ENCODE results near the gene TUB. TPM values are rescaled to one million over a fixed set of nuclear protein-coding genes. Genes with fewer than 3 reads are reported as not detected.

The TUB gene
- total RNA-seq, 1 donor from 2014 or later = 3.3 TPM

DNA sequence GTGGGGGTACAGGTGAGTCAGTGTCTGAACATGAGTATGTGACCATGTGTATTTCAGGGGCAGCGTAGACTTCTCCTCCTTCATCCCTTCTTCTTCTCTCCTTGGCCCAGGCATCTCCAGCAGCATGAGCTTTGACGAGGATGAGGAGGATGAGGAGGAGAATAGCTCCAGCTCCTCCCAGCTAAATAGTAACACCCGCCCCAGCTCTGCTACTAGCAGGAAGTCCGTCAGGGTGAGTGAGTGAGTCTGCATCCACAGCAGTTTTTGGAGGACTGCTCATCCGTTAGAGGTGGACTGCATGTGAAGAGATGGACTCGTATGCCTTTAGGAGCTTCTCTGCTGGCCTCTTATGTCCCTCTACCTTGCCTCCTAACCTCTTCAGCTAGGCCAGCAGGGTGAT lies 15.6 kb downstream of the TUB start:
- TF ChIP-seq, protein P1, sequence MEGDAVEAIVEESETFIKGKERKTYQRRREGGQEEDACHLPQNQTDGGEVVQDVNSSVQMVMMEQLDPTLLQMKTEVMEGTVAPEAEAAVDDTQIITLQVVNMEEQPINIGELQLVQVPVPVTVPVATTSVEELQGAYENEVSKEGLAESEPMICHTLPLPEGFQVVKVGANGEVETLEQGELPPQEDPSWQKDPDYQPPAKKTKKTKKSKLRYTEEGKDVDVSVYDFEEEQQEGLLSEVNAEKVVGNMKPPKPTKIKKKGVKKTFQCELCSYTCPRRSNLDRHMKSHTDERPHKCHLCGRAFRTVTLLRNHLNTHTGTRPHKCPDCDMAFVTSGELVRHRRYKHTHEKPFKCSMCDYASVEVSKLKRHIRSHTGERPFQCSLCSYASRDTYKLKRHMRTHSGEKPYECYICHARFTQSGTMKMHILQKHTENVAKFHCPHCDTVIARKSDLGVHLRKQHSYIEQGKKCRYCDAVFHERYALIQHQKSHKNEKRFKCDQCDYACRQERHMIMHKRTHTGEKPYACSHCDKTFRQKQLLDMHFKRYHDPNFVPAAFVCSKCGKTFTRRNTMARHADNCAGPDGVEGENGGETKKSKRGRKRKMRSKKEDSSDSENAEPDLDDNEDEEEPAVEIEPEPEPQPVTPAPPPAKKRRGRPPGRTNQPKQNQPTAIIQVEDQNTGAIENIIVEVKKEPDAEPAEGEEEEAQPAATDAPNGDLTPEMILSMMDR (IDR thresholded peaks at IDR 0.05; ENCODE audit: insufficient read depth, low read length, poor library complexity, severe bottlenecking) = no peak
- Histone ChIP-seq H3K36me3 (ENCODE audit: control insufficient read depth, insufficient read depth, low read length) (no peaks in the 10 kb centered on the region), H3K27me3 (ENCODE audit: control insufficient read depth, insufficient read depth, low read length) (no peaks in the 10 kb centered on the region), H3K4me3 (ENCODE audit: low read depth, low read length) (no peak overlapping the region)
- DNase-seq (ENCODE audit: low read depth) = no peak

DNA sequence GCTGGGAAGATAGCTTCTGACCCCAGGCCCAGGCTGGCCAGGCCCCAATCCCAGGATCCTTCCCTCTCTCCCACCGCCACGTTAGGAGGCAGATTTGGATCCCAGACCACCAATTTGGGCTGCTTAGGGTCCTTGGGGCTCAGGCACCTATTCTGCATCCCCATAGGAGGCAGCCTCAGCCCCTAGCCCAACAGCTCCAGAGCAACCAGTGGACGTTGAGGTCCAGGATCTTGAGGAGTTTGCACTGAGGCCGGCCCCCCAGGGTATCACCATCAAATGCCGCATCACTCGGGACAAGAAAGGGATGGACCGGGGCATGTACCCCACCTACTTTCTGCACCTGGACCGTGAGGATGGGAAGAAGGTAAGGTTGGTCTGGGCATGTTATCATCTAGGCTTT lies 16.1 kb downstream of the TUB start:
- TF ChIP-seq, protein P1 (IDR thresholded peaks at IDR 0.05; ENCODE audit: insufficient read depth, low read length, poor library complexity, severe bottlenecking) = no peak
- no peak overlapping the region for H3K4me3 ChIP-seq (ENCODE audit: low read depth, low read length)
- DNase-seq (ENCODE audit: low read depth) = no peak
- H3K27me3 ChIP-seq (ENCODE audit: control insufficient read depth, insufficient read depth, low read length) = no peaks in the 10 kb centered on the region
- no peaks in the 10 kb centered on the region for H3K36me3 ChIP-seq (ENCODE audit: control insufficient read depth, insufficient read depth, low read length)

DNA sequence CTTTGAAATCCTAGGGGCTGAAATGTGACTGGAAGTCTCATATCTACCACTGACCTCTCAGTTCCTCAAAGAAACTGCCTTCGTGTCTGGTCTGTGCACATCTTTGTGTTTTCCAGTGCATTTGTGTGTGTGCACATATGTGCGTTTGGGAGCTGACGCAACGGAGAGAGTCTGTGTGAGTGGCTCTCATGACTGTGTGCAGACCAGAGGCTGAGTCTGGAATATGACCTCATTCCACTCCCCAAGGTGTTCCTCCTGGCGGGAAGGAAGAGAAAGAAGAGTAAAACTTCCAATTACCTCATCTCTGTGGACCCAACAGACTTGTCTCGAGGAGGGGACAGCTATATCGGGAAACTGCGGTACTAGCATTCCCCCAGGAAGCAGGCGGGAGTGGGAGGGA lies 16.5 kb downstream of the TUB start:
- Histone ChIP-seq H3K27me3 (ENCODE audit: control insufficient read depth, insufficient read depth, low read length) (no peaks in the 10 kb centered on the region), H3K36me3 (ENCODE audit: control insufficient read depth, insufficient read depth, low read length) (no peaks in the 10 kb centered on the region), H3K4me3 (ENCODE audit: low read depth, low read length) (no peak overlapping the region)
- TF ChIP-seq, protein P1 (IDR thresholded peaks at IDR 0.05; ENCODE audit: insufficient read depth, low read length, poor library complexity, severe bottlenecking) = no peak
- DNase-seq (ENCODE audit: low read depth) = no peak

DNA sequence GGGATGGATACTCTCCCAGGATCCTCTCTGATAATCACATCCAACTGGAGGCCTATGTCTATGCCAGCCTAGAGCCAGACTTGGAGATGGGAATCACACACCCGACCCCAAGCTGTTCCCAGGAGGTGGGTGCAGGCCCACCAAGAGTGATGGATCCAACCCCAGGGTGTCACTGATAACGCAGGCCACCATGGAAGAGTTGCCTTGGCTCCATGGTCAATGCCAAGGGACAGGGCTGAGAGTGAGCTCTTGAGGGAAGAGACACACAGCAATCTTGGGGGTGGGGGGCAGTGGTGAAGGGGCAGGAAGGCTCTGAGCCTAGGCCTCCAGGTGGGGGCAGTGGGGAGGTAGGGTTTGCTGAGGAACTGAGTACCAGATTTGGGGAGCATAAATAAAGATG lies 16.9 kb downstream of the TUB start:
- TF ChIP-seq, protein P1 (IDR thresholded peaks at IDR 0.05; ENCODE audit: insufficient read depth, low read length, poor library complexity, severe bottlenecking) = no peak
- no peak for DNase-seq (ENCODE audit: low read depth)
- no peaks in the 10 kb centered on the region for H3K27me3 ChIP-seq (ENCODE audit: control insufficient read depth, insufficient read depth, low read length)
- no peaks in the 10 kb centered on the region for H3K36me3 ChIP-seq (ENCODE audit: control insufficient read depth, insufficient read depth, low read length)
- H3K4me3 ChIP-seq (ENCODE audit: low read depth, low read length) = no peak overlapping the region

DNA sequence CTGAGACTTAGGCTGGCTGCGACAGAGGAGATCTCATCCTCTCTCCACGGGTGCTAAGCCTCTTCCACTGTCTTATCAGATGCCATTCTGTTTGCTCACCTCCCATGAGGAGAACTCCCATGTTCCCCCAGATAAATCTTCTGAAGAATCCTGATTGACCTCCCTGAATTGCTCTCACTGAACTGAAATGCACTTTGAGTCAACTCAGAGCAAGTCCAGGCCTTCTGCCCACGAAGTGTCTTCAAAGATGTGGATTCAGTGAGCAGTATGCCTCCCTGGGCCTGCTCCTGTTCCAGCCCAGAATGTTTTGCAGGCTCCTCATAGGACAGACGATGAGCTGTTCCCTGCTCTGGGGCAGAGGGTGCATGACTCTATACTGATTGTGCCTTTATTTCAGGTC lies 17.4 kb downstream of the TUB start:
- no peak overlapping the region for H3K4me3 ChIP-seq (ENCODE audit: low read depth, low read length)
- no peak for DNase-seq (ENCODE audit: low read depth)
- H3K36me3 ChIP-seq (ENCODE audit: control insufficient read depth, insufficient read depth, low read length) = no peaks in the 10 kb centered on the region
- TF ChIP-seq, protein P1 (IDR thresholded peaks at IDR 0.05; ENCODE audit: insufficient read depth, low read length, poor library complexity, severe bottlenecking) = no peak
- H3K27me3 ChIP-seq (ENCODE audit: control insufficient read depth, insufficient read depth, low read length) = no peaks in the 10 kb centered on the region

DNA sequence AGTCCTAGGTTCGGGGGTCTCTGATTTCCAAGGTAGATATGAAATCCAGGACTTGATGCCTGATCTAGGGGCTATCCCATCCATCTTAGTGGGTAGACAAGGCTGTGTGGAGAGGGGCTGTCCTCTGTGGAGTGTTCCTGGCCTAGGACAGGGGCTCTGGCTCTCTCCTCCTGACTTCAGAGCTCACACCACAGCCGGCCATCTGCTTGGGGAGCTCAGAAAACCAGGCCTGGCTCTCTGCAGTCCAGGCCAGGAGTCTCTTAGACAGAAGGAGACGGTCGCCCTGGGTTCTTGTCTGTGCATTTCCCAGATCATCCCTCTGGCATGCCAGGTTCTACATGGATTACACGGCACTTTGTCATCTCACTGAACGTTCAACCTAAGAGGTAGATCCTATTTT lies 17.9 kb downstream of the TUB start:
- TF ChIP-seq, protein P1 (IDR thresholded peaks at IDR 0.05; ENCODE audit: insufficient read depth, low read length, poor library complexity, severe bottlenecking) = no peak
- H3K27me3 ChIP-seq (ENCODE audit: control insufficient read depth, insufficient read depth, low read length) = no peaks in the 10 kb centered on the region
- no peak for DNase-seq (ENCODE audit: low read depth)
- H3K4me3 ChIP-seq (ENCODE audit: low read depth, low read length) = no peak overlapping the region
- no peaks in the 10 kb centered on the region for H3K36me3 ChIP-seq (ENCODE audit: control insufficient read depth, insufficient read depth, low read length)

Measured in kidney epithelial cell (primary cell).